ENCODE measurements around the gene PUS3. TPM values are rescaled to one million over a fixed set of nuclear protein-coding genes. Genes with fewer than 3 reads are reported as not detected.

The PUS3 gene
- total RNA-seq, 1 experiment from 2014 or later, result 22.4 TPM

GRCh38 chr11:125925804-125926203 is 22.8 kb upstream of the PUS3 start:
- H3K9me3 ChIP-seq, result no peaks in the 10 kb centered on the region
- Mint-ChIP-seq H3K27ac (ENCODE audit: unreplicated experiment) (no peak overlapping the region), H3K36me3 (ENCODE audit: insufficient read depth, unreplicated experiment) (no peaks in the 10 kb centered on the region), H3K4me1 (ENCODE audit: low read depth, unreplicated experiment) (no peaks in the 10 kb centered on the region), H3K27me3 (ENCODE audit: insufficient read depth, unreplicated experiment) (peaks cover 18% of the 10 kb centered on the region), H3K4me3 (ENCODE audit: unreplicated experiment) (no peak overlapping the region), H3K9me3 (ENCODE audit: unreplicated experiment) (no peaks in the 10 kb centered on the region)
- no peak for TF ChIP-seq CTCF (IDR thresholded peaks at IDR 0.05; ENCODE audit: insufficient read depth in 1 of 2, low read depth in 1 of 2, low read length in 1 of 2, severe bottlenecking in 1 of 2, unreplicated experiment in 1 of 2)
- ChIA-PET CTCF (interaction anchor here (0.5 to 1.0 kb wide), 3 partner anchors 136 to 947 kb away, joined by 3 to 4 read pairs (median 4); no protein-coding TSS in a partner anchor), POLR2A (no interaction called here)
- no peak for DNase-seq
- H3K4me1 ChIP-seq, result no peaks in the 10 kb centered on the region
- intact Hi-C loops (cut with micrococcal nuclease; ENCODE audit: unreplicated experiment), result no loop called here
- no TSS peak for BruUV-seq (replicated peaks)
- H3K4me3 ChIP-seq (ENCODE audit: low read depth, low read length), result no peak overlapping the region
- H3K36me3 ChIP-seq (ENCODE audit: control insufficient read depth, insufficient read depth, low read length), result no peaks in the 10 kb centered on the region
- no peaks in the 10 kb centered on the region for H3K27me3 ChIP-seq (replicated peaks; ENCODE audit: control insufficient read depth, insufficient read depth, low read length)

GRCh38 chr11:125925247-125925740 is 22.3 kb upstream of the PUS3 start:
- Histone ChIP-seq H3K36me3 (ENCODE audit: control insufficient read depth, insufficient read depth, low read length) (no peaks in the 10 kb centered on the region), H3K4me3 (ENCODE audit: low read depth, low read length) (no peak overlapping the region), H3K27me3 (replicated peaks; ENCODE audit: control insufficient read depth, insufficient read depth, low read length) (no peaks in the 10 kb centered on the region), H3K9me3 (no peaks in the 10 kb centered on the region), H3K4me1 (no peaks in the 10 kb centered on the region)
- no TSS peak for BruUV-seq (replicated peaks)
- no peak for DNase-seq
- no peaks in the 10 kb centered on the region for H3K36me3 Mint-ChIP-seq (ENCODE audit: insufficient read depth, unreplicated experiment)
- H3K4me1 Mint-ChIP-seq (ENCODE audit: low read depth, unreplicated experiment), result no peaks in the 10 kb centered on the region
- H3K4me3 Mint-ChIP-seq (ENCODE audit: unreplicated experiment), result no peak overlapping the region
- no peaks in the 10 kb centered on the region for H3K9me3 Mint-ChIP-seq (ENCODE audit: unreplicated experiment)
- intact Hi-C loops (cut with micrococcal nuclease; ENCODE audit: unreplicated experiment), result no loop called here
- peaks cover 20% of the 10 kb centered on the region for H3K27me3 Mint-ChIP-seq (ENCODE audit: insufficient read depth, unreplicated experiment)
- peak in 1 of 2 experiments; percentile 40 for TF ChIP-seq CTCF (IDR thresholded peaks at IDR 0.05; ENCODE audit: insufficient read depth in 1 of 2, low read depth in 1 of 2, low read length in 1 of 2, severe bottlenecking in 1 of 2, unreplicated experiment in 1 of 2)
- POLR2A ChIA-PET, result no interaction called here
- CTCF ChIA-PET, result interaction anchor here (0.9 to 1.0 kb wide), 3 partner anchors 17 to 268 kb away, joined by 3 to 4 read pairs (median 4); no protein-coding TSS in a partner anchor
- no peak overlapping the region for H3K27ac Mint-ChIP-seq (ENCODE audit: unreplicated experiment)

- no peak overlapping the region for H3K4me3 Mint-ChIP-seq (ENCODE audit: unreplicated experiment)
- Histone ChIP-seq H3K4me3 (ENCODE audit: low read depth, low read length) (no peak overlapping the region), H3K4me1 (no peaks in the 10 kb centered on the region), H3K9me3 (no peaks in the 10 kb centered on the region), H3K27me3 (replicated peaks; ENCODE audit: control insufficient read depth, insufficient read depth, low read length) (no peaks in the 10 kb centered on the region), H3K36me3 (ENCODE audit: control insufficient read depth, insufficient read depth, low read length) (no peaks in the 10 kb centered on the region)
- TF ChIP-seq CTCF (IDR thresholded peaks at IDR 0.05; ENCODE audit: insufficient read depth in 1 of 2, low read depth in 1 of 2, low read length in 1 of 2, severe bottlenecking in 1 of 2, unreplicated experiment in 1 of 2), result no peak
- ChIA-PET CTCF (interaction anchor here (0.9 kb wide), 2 partner anchors 18 to 137 kb away, joined by 3 to 4 read pairs; no protein-coding TSS in a partner anchor), POLR2A (no interaction called here)
- BruUV-seq (replicated peaks), result no TSS peak
- H3K27ac Mint-ChIP-seq (ENCODE audit: unreplicated experiment), result no peak overlapping the region
- H3K4me1 Mint-ChIP-seq (ENCODE audit: low read depth, unreplicated experiment), result no peaks in the 10 kb centered on the region
- H3K27me3 Mint-ChIP-seq (ENCODE audit: insufficient read depth, unreplicated experiment), result peaks cover 15% of the 10 kb centered on the region
- DNase-seq, result no peak
- intact Hi-C loops (cut with micrococcal nuclease; ENCODE audit: unreplicated experiment), result loop anchor here (5.0 kb wide), 2 partner anchors 218 to 343 kb away; partner anchors contain the start of genes FOXRED1 and SRPRA
- no peaks in the 10 kb centered on the region for H3K9me3 Mint-ChIP-seq (ENCODE audit: unreplicated experiment)
- H3K36me3 Mint-ChIP-seq (ENCODE audit: insufficient read depth, unreplicated experiment), result no peaks in the 10 kb centered on the region
Measured at GRCh38 chr11:125924384-125925007, 21.5 kb upstream of the PUS3 start.

Measured in Caco-2 (cell line).